Hepatic stellate cell (primary cell): ENCODE results near the gene PCNT.

ENCODE experiments used
- DNase-seq: peaks from one replicate; pipeline ENCODE4 v3.0.0; 2011; ENCODE audit warnings: low spot score

The PCNT gene

GRCh38 chr21:46483300-46484295 lies 159.6 kb downstream of the PCNT start:
- no peak for DNase-seq

DNA sequence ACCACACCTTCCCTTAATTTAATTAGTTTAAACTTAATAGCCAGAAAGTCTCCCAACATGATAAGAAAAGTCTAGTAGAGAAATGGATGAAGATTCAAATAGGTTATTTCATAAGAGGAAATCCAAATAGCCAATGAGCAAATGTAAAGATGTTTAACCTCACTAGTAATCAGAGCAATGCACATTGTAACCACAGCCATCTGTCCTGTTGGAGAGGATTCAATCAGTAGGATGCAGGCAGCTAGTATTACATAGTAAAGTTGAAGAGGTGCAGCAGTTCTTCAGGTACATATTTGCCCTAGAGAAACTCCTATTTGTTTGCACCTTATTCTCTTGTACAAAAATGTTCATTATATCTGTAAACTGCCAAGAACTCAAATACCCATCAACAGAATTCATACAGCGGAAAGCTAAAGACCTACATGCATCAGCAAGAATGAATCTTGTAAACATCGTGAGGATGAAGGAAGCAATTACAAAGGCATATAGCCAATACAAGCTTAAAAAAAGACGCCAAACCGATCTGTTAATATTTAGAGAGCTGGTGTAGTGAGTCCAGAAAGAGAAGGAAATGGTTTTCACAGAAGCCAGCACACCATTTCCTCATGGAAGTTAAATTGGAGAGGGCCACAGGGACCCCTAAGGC lies 162.6 kb downstream of the PCNT start:
- no peak for DNase-seq

- no peak for DNase-seq
Observed at GRCh38 chr21:46489162-46489663, 165.3 kb downstream of the PCNT start.

GRCh38 chr21:46489800-46490199 lies 165.8 kb downstream of the PCNT start:
- no peak for DNase-seq

- no peak for DNase-seq
Observed at GRCh38 chr21:46491553-46491952, 167.6 kb downstream of the PCNT start.

- no peak for DNase-seq
Observed at GRCh38 chr21:46492851-46493250, 168.9 kb downstream of the PCNT start.

GRCh38 chr21:46493828-46494227 lies 169.9 kb downstream of the PCNT start:
- no peak for DNase-seq
